ENCODE data around the gene BRMS1L. TPM values are rescaled to one million over a fixed set of nuclear protein-coding genes. Genes with fewer than 3 reads are reported as not detected.
A peak's percentile ranks its signal among the peaks of the same experiment; 100 is the strongest.
"Not testable (repeated sequence)": the region's sequence is repeated elsewhere in the genome, so short reads cannot be mapped to it uniquely, and the experiment has no call there.

Gene BRMS1L
- total and polyA plus RNA-seq, 2 donors (not counting 1 experiment from before 2014, with no cell fraction given) = 3.3 to 9.5 TPM

DNA sequence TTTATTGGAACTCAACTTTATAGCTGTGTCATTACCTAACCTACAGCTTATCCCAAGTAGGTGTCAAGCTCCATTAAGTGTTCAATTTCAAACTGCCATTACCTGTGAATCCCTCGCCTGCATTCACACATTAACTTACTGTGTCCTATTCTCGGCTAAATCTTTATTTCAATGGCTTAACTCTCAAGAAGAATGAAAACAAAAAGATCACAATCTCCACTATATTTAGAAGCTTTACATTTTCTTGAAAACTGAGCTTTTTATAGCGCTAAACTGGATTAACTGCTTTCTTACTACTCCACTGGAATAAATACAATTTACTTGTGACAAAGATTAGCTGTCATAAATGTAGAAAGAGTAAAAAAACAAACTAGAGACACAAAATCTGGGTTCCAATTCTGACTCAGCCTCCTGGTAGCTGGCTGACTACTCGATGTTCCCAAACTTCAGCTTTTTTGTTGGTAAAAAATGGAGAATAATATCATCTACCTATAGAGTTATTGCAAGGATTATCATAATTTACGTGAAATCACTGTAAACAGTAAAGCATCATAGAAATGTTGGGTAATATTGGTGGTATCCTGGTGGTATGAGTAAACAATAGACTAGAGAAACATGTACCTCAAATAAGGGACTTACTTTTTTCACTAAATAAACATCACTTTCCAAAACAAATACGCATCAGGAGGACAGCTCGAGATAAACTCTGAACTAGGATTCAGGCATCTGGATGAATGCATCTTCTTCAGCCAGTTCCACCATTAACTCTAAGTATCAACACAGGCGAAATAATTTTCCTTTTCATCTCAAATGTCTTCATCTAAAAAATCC lies 18.8 kb upstream of the BRMS1L start:
- H3K9ac ChIP-seq (ENCODE audit: insufficient read depth, low read length) = no peak overlapping the region
- no peak for TF ChIP-seq EZH2 (IDR thresholded peaks at IDR 0.05; ENCODE audit: low read length, missing control alignments)
- TF ChIP-seq, protein P1, sequence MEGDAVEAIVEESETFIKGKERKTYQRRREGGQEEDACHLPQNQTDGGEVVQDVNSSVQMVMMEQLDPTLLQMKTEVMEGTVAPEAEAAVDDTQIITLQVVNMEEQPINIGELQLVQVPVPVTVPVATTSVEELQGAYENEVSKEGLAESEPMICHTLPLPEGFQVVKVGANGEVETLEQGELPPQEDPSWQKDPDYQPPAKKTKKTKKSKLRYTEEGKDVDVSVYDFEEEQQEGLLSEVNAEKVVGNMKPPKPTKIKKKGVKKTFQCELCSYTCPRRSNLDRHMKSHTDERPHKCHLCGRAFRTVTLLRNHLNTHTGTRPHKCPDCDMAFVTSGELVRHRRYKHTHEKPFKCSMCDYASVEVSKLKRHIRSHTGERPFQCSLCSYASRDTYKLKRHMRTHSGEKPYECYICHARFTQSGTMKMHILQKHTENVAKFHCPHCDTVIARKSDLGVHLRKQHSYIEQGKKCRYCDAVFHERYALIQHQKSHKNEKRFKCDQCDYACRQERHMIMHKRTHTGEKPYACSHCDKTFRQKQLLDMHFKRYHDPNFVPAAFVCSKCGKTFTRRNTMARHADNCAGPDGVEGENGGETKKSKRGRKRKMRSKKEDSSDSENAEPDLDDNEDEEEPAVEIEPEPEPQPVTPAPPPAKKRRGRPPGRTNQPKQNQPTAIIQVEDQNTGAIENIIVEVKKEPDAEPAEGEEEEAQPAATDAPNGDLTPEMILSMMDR (conservative IDR thresholded peaks at IDR 0.05 in 1 of 2, IDR thresholded peaks at IDR 0.05 in 1 of 2; ENCODE audit: low read depth in 1 of 2, low read length in 2 of 2) = no peak
- H4K20me1 ChIP-seq (ENCODE audit: control insufficient read depth, extremely low read depth, insufficient read depth, low read length) = no peaks in the 10 kb centered on the region
- H3K9me3 ChIP-seq (ENCODE audit: control insufficient read depth, insufficient read depth, low read depth, low read length) = no peaks in the 10 kb centered on the region
- peak overlapping the region; percentile 85 for H3K4me2 ChIP-seq (ENCODE audit: extremely low read depth, insufficient read depth, low read length)
- DNase-seq (ENCODE audit: low read depth in 2 of 2) = no peak
- H2AFZ ChIP-seq (ENCODE audit: low read length) = no peak overlapping the region
- H3K4me3 ChIP-seq (replicated peaks in 1 of 4; ENCODE audit: control extremely low read depth in 1 of 4, insufficient read depth in 1 of 4, low read depth in 3 of 4, low read length in 4 of 4) = peak overlapping the region; percentile 50 to 94 (median 78)
- no peaks in the 10 kb centered on the region for H3K27me3 ChIP-seq (ENCODE audit: control insufficient read depth, insufficient read depth, low read length)
- peaks cover 5% of the 10 kb centered on the region for H3K4me1 ChIP-seq (ENCODE audit: control insufficient read depth, extremely low read depth, insufficient read depth, low read length)
- no peaks in the 10 kb centered on the region for H3K36me3 ChIP-seq (ENCODE audit: control insufficient read depth, insufficient read depth, low read length)
- H3K79me2 ChIP-seq (ENCODE audit: control insufficient read depth, insufficient read depth, low read length) = peaks cover 22% of the 10 kb centered on the region
- H3K27ac ChIP-seq (ENCODE audit: insufficient read depth, low read length) = no peak overlapping the region

DNA sequence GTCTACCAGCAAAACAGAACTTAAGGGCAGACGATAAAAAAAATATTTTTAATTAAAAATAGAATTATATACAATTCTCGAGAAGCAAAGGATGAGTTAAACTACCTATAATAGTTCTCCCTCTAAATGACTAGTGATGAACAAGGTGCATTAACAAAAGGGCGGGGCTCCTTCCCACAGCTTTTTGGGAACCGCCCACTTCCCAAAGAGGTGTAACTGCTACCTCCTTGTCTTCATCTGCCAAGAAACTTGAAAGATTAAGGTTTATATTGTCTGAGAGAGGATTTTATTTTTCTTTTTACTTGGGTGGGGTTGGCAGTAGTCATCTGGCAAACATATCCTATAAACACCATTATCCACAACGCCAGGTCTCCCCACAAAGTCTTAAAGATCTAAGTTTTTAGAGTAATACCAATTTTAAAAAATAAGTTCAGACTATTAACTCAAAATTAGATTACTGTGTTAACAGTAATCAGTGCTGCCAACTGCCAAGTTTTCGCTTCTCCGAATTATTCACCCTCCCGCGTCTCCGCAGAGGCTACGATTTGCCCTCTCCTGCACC lies 18.0 kb upstream of the BRMS1L start:
- peak in 1 of 2 donors; percentile 10 for DNase-seq (ENCODE audit: low read depth in 2 of 2)
- peak overlapping the region; percentile 50 to 94 (median 78) for H3K4me3 ChIP-seq (replicated peaks in 1 of 4; ENCODE audit: control extremely low read depth in 1 of 4, insufficient read depth in 1 of 4, low read depth in 3 of 4, low read length in 4 of 4)
- peak overlapping the region; percentile 74 for H3K4me2 ChIP-seq (ENCODE audit: extremely low read depth, insufficient read depth, low read length)
- TF ChIP-seq EZH2 (IDR thresholded peaks at IDR 0.05; ENCODE audit: low read length, missing control alignments) = no peak
- H3K27ac ChIP-seq (ENCODE audit: insufficient read depth, low read length) = peak overlapping the region; percentile 65
- H3K27me3 ChIP-seq (ENCODE audit: control insufficient read depth, insufficient read depth, low read length) = no peaks in the 10 kb centered on the region
- peak overlapping the region; percentile 68 for H3K9ac ChIP-seq (ENCODE audit: insufficient read depth, low read length)
- no peaks in the 10 kb centered on the region for H3K9me3 ChIP-seq (ENCODE audit: control insufficient read depth, insufficient read depth, low read depth, low read length)
- H3K36me3 ChIP-seq (ENCODE audit: control insufficient read depth, insufficient read depth, low read length) = no peaks in the 10 kb centered on the region
- no peaks in the 10 kb centered on the region for H4K20me1 ChIP-seq (ENCODE audit: control insufficient read depth, extremely low read depth, insufficient read depth, low read length)
- H3K79me2 ChIP-seq (ENCODE audit: control insufficient read depth, insufficient read depth, low read length) = peaks cover 20% of the 10 kb centered on the region
- H2AFZ ChIP-seq (ENCODE audit: low read length) = peak overlapping the region; percentile 72
- peaks cover 5% of the 10 kb centered on the region for H3K4me1 ChIP-seq (ENCODE audit: control insufficient read depth, extremely low read depth, insufficient read depth, low read length)

DNA sequence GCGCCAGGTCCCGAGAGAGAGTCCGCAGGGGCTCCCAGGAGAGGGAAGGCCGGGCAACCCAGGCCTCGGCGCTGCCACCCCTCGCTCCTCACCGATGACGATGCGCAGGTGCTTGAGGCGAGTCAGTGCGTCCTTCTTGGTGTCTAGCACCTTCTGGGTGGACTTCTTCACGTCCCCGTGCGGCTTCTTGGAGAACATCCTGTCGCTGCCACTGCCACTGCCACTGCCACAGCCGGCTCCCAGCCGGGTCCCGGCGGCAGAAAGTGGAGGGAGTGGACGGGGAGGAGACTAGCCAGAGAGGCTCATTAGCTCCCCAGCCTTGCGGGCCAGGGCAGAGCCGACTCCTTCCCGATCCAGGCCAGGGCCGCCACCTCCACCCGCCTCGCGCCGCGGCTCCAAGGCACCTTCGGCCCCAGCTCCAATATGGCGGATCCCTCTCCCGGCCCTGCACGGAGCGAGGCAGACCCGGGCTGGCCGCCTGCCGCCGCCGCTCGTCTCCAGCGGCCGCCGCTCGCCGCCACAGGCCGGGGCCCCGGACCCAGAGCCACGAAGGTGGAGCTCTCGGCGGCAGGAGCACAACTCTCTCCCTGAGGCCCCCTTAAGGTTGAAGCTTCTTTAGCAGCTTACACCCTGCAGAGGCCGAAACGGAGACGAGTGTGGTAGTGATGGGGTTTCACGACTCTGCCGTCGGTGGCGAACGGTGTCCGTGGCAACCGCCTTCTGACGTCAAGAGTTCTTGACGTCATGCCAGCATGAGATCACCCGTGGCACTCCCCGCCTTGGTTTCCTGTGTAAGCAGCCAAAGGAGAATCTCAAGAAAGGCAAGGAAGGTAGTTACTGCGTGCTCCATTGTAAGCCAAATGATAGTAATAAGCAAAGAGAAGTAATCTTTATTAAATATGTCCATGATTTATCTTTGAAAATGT lies 17.2 kb upstream of the BRMS1L start, which contains the start of gene RALGAPA1:
Gene RALGAPA1 (minus strand): TSS at position 658 of the 926 bp plus-strand sequence. CDS start 460 bp downstream, at position 198.
- not testable (repeated sequence) for H3K27me3 ChIP-seq (ENCODE audit: control insufficient read depth, insufficient read depth, low read length); H3K9me3 ChIP-seq (ENCODE audit: control insufficient read depth, insufficient read depth, low read depth, low read length); H3K4me1 ChIP-seq (ENCODE audit: control insufficient read depth, extremely low read depth, insufficient read depth, low read length); H4K20me1 ChIP-seq (ENCODE audit: control insufficient read depth, extremely low read depth, insufficient read depth, low read length); H3K36me3 ChIP-seq (ENCODE audit: control insufficient read depth, insufficient read depth, low read length)
- TF ChIP-seq, protein P1 (conservative IDR thresholded peaks at IDR 0.05 in 1 of 2, IDR thresholded peaks at IDR 0.05 in 1 of 2; ENCODE audit: low read depth in 1 of 2, low read length in 2 of 2) = peak; percentile 32 to 49
- peaks cover 20% of the 10 kb centered on the region for H3K79me2 ChIP-seq (ENCODE audit: control insufficient read depth, insufficient read depth, low read length)
- H3K9ac ChIP-seq (ENCODE audit: insufficient read depth, low read length) = peak within 1 kb of the TSS; percentile 68
- H3K27ac ChIP-seq (ENCODE audit: insufficient read depth, low read length) = peak within 1 kb of the TSS; percentile 65
- peak within 1 kb of the TSS; percentile 50 to 94 (median 78) for H3K4me3 ChIP-seq (replicated peaks in 1 of 4; ENCODE audit: control extremely low read depth in 1 of 4, insufficient read depth in 1 of 4, low read depth in 3 of 4, low read length in 4 of 4)
- peak within 1 kb of the TSS; percentile 74 for H3K4me2 ChIP-seq (ENCODE audit: extremely low read depth, insufficient read depth, low read length)
- peak; percentile 98 to 99 for DNase-seq (ENCODE audit: low read depth in 2 of 2)
- H2AFZ ChIP-seq (ENCODE audit: low read length) = peak within 1 kb of the TSS; percentile 72
